Kidney (tissue), 14 donors: ENCODE measurements around the gene MRPL4. TPM values are rescaled to one million over a fixed set of nuclear protein-coding genes. Genes with fewer than 3 reads are reported as not detected.
"Not testable (repeated sequence)": the region's sequence is repeated elsewhere in the genome, so short reads cannot be mapped to it uniquely, and the experiment has no call there.

Experiments used
- DNase-seq, 5 donors: peaks; one replicate each; pipeline ENCODE4 v3.0.0-alpha.2; 2013 to 2020
- FAIRE-seq: peaks from 2 replicates; lab custom pipeline; 2012; peaks lifted over from hg19 to GRCh38; lab: Jason Lieb, UNC
- H3K27ac ChIP-seq, 2 donors: one replicate each; pipeline ENCODE4 v1.7.0; 2013; ENCODE audit warnings: low read depth in 2 of 2, low read length in 2 of 2, inconsistent platforms in 1 of 2
- H3K27me3 ChIP-seq: one replicate; pipeline ENCODE4 v1.7.1; 2013; ENCODE audit warnings: low read length, inconsistent platforms; ENCODE audit not compliant: control insufficient read depth, insufficient read depth
- H3K36me3 ChIP-seq, 3 donors: one replicate each; pipeline versions ENCODE4 v1.7.0 to v1.7.1; 2013; ENCODE audit warnings: low read length in 3 of 3, control low read depth in 1 of 3, inconsistent platforms in 1 of 3; ENCODE audit not compliant: insufficient read depth in 3 of 3, control insufficient read depth in 2 of 3
- H3K4me1 ChIP-seq, 3 donors: one replicate each; pipeline versions ENCODE4 v1.7.0 to v1.7.1; 2013; ENCODE audit warnings: low read length in 3 of 3, inconsistent platforms in 1 of 3, low read depth in 1 of 3; ENCODE audit not compliant: control insufficient read depth in 2 of 3, insufficient read depth in 2 of 3
- H3K4me3 ChIP-seq, 3 donors: one replicate each; pipeline versions ENCODE4 v1.7.0 to v1.8.1; 2013; ENCODE audit warnings: low read length in 3 of 3, control low read depth in 1 of 3, inconsistent platforms in 1 of 3
- H3K9ac ChIP-seq, 3 donors: one replicate each; pipeline versions ENCODE4 v1.7.0 to v1.7.1; 2013; ENCODE audit warnings: low read length in 3 of 3, control low read depth in 1 of 3, inconsistent platforms in 1 of 3
- H3K9me3 ChIP-seq, 3 donors: one replicate each; pipeline versions ENCODE4 v1.7.0 to v1.7.1; 2013; ENCODE audit warnings: low read length in 3 of 3, control low read depth in 1 of 3, inconsistent platforms in 1 of 3; ENCODE audit not compliant: control insufficient read depth in 2 of 3, insufficient read depth in 1 of 3
- CTCF ChIP-seq: IDR thresholded peaks from 3 replicates; pipeline ENCODE4 v1.5.1; 2012; ENCODE audit warnings: mild to moderate bottlenecking, moderate library complexity, borderline replicate concordance; ENCODE audit not compliant: insufficient read depth; ENCODE audit errors: extremely low read depth
- intact Hi-C: fragments of 100-400 bp; cut with DNase I; formaldehyde crosslinking; loops from one replicate; pipeline ENCODE4 v1.11.1; 2022
- polyA plus RNA-seq: library from polyadenylated mRNA; stranded (reverse); fragments of 350-450 nt; fragmentation: Illumina TruSeq; extraction: RNeasy Lipid Tissue Mini Kit (QIAGEN cat#74804); gene quantifications from one replicate; pipeline ENCODE4 v1.2.3, GENCODE V29; 2014; ENCODE audit warnings: low read depth, low replicate concordance; ENCODE audit not compliant: insufficient read depth
- total RNA-seq: library from RNA; stranded (reverse); fragmentation: NEBNext Ultra II Directional; extraction: Animal tissue kit (Norgen Biotek cat#: 25700); gene quantifications from one replicate; pipeline ENCODE4 v1.2.1, GENCODE V29; 2021
- donor health status: control.
- donor health status: control.
- donor health status: control.
- donor health status: control.
- donor health status: control.
- donor health status: DM: yes; HTN: yes; CAD: no.
- donor health status: Normal renal cell carcinoma (clear cell type).

Gene MRPL4
- total and polyA plus RNA-seq, 2 donors from 2014 or later: 44.8 to 102 TPM

- TF ChIP-seq CTCF: no peak
Measured at GRCh38 chr19:10279737-10280442, 27.9 kb downstream of the MRPL4 start.

GRCh38 chr19:10282043-10282442, 30.0 kb downstream of the MRPL4 start:
- DNase-seq, H3K4me1 ChIP-seq, H3K9ac ChIP-seq, H3K4me3 ChIP-seq, H3K27me3 ChIP-seq, H3K36me3 ChIP-seq, FAIRE-seq, H3K27ac ChIP-seq, H3K9me3 ChIP-seq, intact Hi-C loops: not testable (repeated sequence)

More at GRCh38 chr19:10279737-10280442, 27.9 kb downstream of the MRPL4 start:
- H3K9ac ChIP-seq: no peak overlapping the region
- no peaks in the 10 kb centered on the region for H3K9me3 ChIP-seq
- intact Hi-C loops: no loop called here
- DNase-seq (no peak), FAIRE-seq (no peak)
- no peaks in the 10 kb centered on the region for H3K4me1 ChIP-seq
- H3K27me3 ChIP-seq: no peaks in the 10 kb centered on the region
- H3K4me3 ChIP-seq: no peak overlapping the region
- H3K36me3 ChIP-seq: peaks cover 0 to 3% (median under 1%) of the 10 kb centered on the region in 3 donors
- H3K27ac ChIP-seq: no peak overlapping the region

GRCh38 chr19:10283301-10284064, 31.5 kb downstream of the MRPL4 start:
- H3K27ac ChIP-seq: no peak overlapping the region
- peaks cover 0 to 3% (median 0%) of the 10 kb centered on the region in 3 donors for H3K36me3 ChIP-seq
- H3K9me3 ChIP-seq: no peaks in the 10 kb centered on the region
- no peak overlapping the region for H3K9ac ChIP-seq
- no peak for TF ChIP-seq CTCF
- H3K27me3 ChIP-seq: peaks cover 8% of the 10 kb centered on the region
- intact Hi-C loops: no loop called here
- H3K4me1 ChIP-seq: peaks cover 0 to 4% (median 2%) of the 10 kb centered on the region in 3 donors
- H3K4me3 ChIP-seq: no peak overlapping the region
- FAIRE-seq (no peak), DNase-seq (peak in 1 of 5 donors; percentile 72)
